IPS-18c (cell line): ENCODE measurements around the gene CNTNAP4.

Source experiments
- H3K4me3 ChIP-seq: 2 replicates; pipeline ENCODE4 v1.7.0; 2013; ENCODE audit warnings: low read depth, mild to moderate bottlenecking, low read length, moderate library complexity; ENCODE audit not compliant: insufficient read depth
- H3K9me3 ChIP-seq: one replicate; pipeline ENCODE4 v1.6.1; 2013; ENCODE audit warnings: mild to moderate bottlenecking, low read length, moderate library complexity; ENCODE audit not compliant: control insufficient read depth, insufficient read depth

Gene CNTNAP4

GRCh38 chr16:76371441-76371840 lies 94.2 kb downstream of the CNTNAP4 start:
- H3K9me3 ChIP-seq = no peaks in the 10 kb centered on the region
- no peak overlapping the region for H3K4me3 ChIP-seq

DNA sequence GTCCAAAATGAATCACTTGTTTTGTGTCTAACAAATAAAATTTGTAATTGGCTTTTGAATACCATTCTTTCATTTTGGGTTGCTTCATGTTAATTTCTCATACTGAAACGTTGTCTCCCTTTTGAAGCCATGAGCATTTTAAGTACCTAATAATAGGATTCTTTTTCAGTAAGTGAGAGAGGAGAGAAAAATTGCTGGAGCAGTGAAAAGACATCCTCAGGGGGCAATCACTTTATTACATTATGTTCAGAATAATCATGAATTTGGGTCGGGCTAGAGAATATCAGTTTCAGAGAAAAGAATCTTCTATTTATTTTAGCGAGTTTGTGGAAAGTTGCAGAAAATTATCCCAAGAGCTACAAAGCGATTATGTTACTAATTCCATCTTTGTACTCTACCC lies 96.8 kb downstream of the CNTNAP4 start:
- Histone ChIP-seq H3K4me3 (no peak overlapping the region), H3K9me3 (no peaks in the 10 kb centered on the region)

DNA sequence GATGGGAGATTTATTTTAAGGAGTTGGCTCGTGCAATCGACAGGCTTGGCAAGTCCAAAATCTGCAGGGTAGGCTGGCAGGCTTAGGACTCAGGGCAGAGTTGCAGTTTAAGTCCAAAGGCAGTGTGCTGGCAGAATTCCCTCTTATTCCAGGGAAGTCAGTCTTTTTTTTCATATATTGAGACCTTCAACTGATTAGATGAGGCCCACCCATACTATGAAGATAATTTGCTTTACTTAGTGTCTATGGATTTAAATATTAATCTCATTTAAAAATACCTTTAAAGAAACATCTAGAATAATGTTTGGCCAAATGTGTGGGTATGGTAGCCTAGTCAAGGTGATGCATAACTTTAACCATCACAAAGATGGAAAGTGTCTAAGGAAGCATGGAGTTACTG lies 99.8 kb downstream of the CNTNAP4 start:
- no peak overlapping the region for H3K4me3 ChIP-seq
- no peaks in the 10 kb centered on the region for H3K9me3 ChIP-seq

- no peak overlapping the region for H3K4me3 ChIP-seq
- H3K9me3 ChIP-seq = no peaks in the 10 kb centered on the region
Observed at GRCh38 chr16:76378020-76378419, 100.8 kb downstream of the CNTNAP4 start.

DNA sequence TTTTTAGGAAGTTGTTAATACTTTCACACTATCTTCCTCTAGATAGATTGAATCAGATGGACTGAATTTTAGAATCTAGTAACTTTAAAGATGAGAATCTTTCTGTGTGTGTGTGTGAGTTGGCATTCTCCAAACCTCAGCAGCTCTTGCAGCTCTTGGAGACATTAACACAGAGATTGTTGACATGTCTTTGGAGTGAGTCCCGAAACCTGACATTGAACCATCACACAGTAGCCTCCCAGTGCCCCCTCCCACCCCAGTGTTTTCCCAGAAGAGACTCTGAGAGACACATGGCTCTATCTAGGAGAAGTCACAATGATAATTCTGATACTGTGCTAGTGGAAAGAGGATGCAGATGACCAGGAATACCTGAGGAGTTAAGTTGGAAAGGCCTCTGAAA lies 103.9 kb downstream of the CNTNAP4 start:
- Histone ChIP-seq H3K9me3 (no peaks in the 10 kb centered on the region), H3K4me3 (no peak overlapping the region)

DNA sequence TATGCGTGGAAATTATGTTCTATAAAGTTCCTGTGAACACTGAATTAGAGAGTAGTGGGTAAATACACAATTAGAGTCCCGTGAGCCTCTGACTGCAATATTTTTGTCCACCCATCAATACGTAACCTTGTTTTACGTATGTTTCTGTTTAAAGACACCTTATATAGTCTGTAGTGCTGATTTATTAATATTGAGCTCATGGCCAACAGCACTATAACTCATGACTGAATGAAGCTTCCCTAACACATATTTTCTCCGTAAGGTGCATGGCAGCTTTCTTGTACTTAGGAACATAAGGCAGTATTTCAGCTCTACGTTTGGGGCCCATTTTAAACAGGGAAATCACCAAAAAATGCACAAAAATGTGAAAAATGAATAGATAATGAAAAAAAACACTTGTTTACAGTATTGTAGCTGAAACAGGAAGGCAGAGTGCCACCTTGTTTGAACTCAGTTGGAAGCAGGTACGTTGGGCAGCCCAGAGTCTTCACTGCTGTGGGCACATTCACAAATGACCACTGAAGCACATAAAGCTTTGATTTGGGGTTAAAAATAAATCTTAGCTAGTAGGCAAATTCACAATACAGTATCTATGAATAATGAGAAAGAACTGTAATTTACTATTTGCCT lies 108.5 kb downstream of the CNTNAP4 start:
- Histone ChIP-seq H3K4me3 (no peak overlapping the region), H3K9me3 (no peaks in the 10 kb centered on the region)

GRCh38 chr16:76386784-76387183 lies 109.6 kb downstream of the CNTNAP4 start:
- no peak overlapping the region for H3K4me3 ChIP-seq
- no peaks in the 10 kb centered on the region for H3K9me3 ChIP-seq

- Histone ChIP-seq H3K4me3 (no peak overlapping the region), H3K9me3 (no peaks in the 10 kb centered on the region)
Observed at GRCh38 chr16:76387994-76388393, 110.8 kb downstream of the CNTNAP4 start.

- Histone ChIP-seq H3K9me3 (no peaks in the 10 kb centered on the region), H3K4me3 (no peak overlapping the region)
Observed at GRCh38 chr16:76389126-76389525, 111.9 kb downstream of the CNTNAP4 start.

- Histone ChIP-seq H3K9me3 (no peaks in the 10 kb centered on the region), H3K4me3 (no peak overlapping the region)
Observed at GRCh38 chr16:76390476-76390875, 113.3 kb downstream of the CNTNAP4 start.

- Histone ChIP-seq H3K4me3 (no peak overlapping the region), H3K9me3 (no peaks in the 10 kb centered on the region)
Observed at GRCh38 chr16:76396977-76397376, 119.8 kb downstream of the CNTNAP4 start.

DNA sequence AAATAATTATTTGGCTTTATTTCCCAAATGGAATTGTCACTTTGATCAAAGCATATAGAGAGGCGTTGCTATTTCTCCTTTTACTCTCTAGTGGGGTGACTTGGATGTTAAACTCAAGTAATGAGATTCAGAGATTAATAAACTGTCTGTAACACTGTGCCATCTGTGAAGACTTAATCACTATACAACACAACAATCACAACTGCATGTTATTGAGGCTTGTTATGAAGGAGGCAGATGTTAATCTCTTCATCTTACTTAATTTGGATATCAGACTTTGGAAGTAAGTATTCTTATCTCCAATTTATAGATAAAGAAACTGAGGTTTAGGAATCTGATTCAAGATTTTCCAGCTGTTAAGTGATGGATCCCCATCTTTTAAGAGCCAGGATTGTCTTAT lies 132.5 kb downstream of the CNTNAP4 start:
- no peak overlapping the region for H3K4me3 ChIP-seq
- H3K9me3 ChIP-seq = no peaks in the 10 kb centered on the region

- Histone ChIP-seq H3K4me3 (no peak overlapping the region), H3K9me3 (no peaks in the 10 kb centered on the region)
Observed at GRCh38 chr16:76421571-76421970, 144.4 kb downstream of the CNTNAP4 start.

DNA sequence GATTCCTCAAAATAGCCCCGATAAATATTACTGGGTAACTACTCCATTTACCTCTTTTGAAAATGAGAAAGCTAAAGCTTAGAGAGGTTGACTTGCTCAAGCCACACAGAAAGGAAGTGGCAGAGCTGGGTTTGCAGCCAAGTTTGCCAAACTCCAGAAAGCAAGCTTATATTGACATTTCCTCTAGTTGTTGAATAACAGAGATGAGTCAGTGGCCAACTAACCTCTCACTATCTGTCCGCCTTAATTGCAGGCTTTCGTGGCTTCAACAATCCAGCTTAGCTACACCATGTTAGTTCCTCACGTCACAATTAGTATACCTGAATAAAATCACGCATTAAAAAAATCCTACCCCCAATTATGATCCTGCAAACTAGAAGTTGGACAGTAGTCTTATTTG lies 151.7 kb downstream of the CNTNAP4 start:
- no peaks in the 10 kb centered on the region for H3K9me3 ChIP-seq
- H3K4me3 ChIP-seq = no peak overlapping the region

- Histone ChIP-seq H3K4me3 (no peak overlapping the region), H3K9me3 (no peaks in the 10 kb centered on the region)
Observed at GRCh38 chr16:76441391-76441790, 164.2 kb downstream of the CNTNAP4 start.

DNA sequence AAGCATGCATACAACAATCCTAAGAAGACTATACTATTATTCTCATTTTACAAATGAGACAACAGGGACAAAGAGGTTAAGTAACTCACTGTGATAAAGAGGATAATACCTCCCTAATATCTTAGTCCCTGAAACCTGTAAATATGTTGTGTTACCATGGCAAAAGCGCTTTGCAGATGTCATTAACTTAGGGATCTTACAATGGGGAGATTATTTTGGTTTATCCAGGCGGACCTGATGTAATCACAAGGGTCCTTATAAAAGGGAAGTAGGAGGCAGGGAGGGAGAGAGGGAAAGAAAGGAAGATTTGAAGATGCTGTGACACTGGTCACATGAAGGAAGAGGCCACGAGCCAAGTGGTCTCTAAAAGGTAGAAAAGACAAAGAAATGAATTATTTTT lies 164.7 kb downstream of the CNTNAP4 start:
- no peaks in the 10 kb centered on the region for H3K9me3 ChIP-seq
- H3K4me3 ChIP-seq = no peak overlapping the region

DNA sequence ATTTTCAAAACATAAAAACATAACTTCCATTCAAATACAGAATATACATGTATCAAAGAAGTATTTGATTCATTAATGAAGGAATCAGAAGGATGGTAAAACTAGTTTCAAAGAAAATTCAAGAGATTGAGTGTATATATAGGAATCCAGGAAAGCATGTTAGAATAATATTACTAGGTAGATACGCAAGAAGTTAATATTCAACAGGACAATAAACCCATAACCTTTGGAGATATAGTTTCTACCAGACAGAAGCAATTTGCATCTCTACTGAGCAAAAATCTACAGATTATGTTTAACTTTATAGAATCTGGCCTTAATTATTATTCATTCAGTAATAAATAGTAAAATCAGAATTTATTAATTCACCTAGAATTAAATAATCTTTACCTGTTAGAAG lies 166.8 kb downstream of the CNTNAP4 start:
- Histone ChIP-seq H3K9me3 (no peaks in the 10 kb centered on the region), H3K4me3 (no peak overlapping the region)

- no peaks in the 10 kb centered on the region for H3K9me3 ChIP-seq
- H3K4me3 ChIP-seq = no peak overlapping the region
Observed at GRCh38 chr16:76444832-76445231, 167.6 kb downstream of the CNTNAP4 start.

- Histone ChIP-seq H3K4me3 (no peak overlapping the region), H3K9me3 (no peaks in the 10 kb centered on the region)
Observed at GRCh38 chr16:76445815-76446214, 168.6 kb downstream of the CNTNAP4 start.
